Hepatocyte (in vitro differentiated cells): Measurements from ENCODE around the gene RALGDS.

ENCODE experiments used
- CTCF ChIP-seq: fragments of 200-600 bp; sonication (generic); IDR thresholded peaks from 2 replicates; pipeline ENCODE4 v1.5.1; 2016; ENCODE audit warnings: antibody characterized with exemption, mild to moderate bottlenecking; ENCODE audit not compliant: poor library complexity
- EZH2 ChIP-seq: fragments of 200-600 bp; sonication (generic); IDR thresholded peaks from 2 replicates; pipeline ENCODE4 v1.6.1; 2016; ENCODE audit warnings: antibody characterized with exemption, mild to moderate bottlenecking, borderline replicate concordance
- EZH2phosphoT487 ChIP-seq: fragments of 200-600 bp; sonication (generic); IDR thresholded peaks from one replicate; pipeline ENCODE4 v1.6.1; 2018; ENCODE audit warnings: antibody characterized with exemption, mild to moderate bottlenecking, low read depth, moderate library complexity; ENCODE audit not compliant: unreplicated experiment, severe bottlenecking

- TF ChIP-seq CTCF (no peak), EZH2phosphoT487 (no peak), EZH2 (no peak)
Observed at GRCh38 chr9:133075925-133076630, 45.0 kb downstream of the RALGDS start.
